H1 (cell line): ENCODE measurements around the gene ULK3. TPM values are rescaled to one million over a fixed set of nuclear protein-coding genes. Genes with fewer than 3 reads are reported as not detected.

Experiments used
- CTCF ChIA-PET: fragments of 300-600 bp; sonication (Branson Sonifier 250); formaldehyde crosslinking; loops from one replicate; lab custom pipeline; 2021; ENCODE audit not compliant: partially characterized antibody; lab: Charles Lee
- POLR2A ChIA-PET: fragments of 300-600 bp; sonication (Branson Sonifier 250); formaldehyde crosslinking; loops from one replicate; lab custom pipeline; 2021; ENCODE audit warnings: inconsistent platforms; ENCODE audit not compliant: partially characterized antibody; lab: Charles Lee
- DNase-seq, 2 experiments: peaks; one replicate each; pipeline versions ENCODE4 v3.0.0 to v3.0.0-alpha.2; 2010 to 2022; ENCODE audit warnings: low spot score in 2 of 2, low read depth in 1 of 2, mixed read lengths in 1 of 2
- FAIRE-seq: peaks from 2 replicates; lab custom pipeline; 2011; peaks lifted over from hg19 to GRCh38; lab: Jason Lieb, UNC
- H2AFZ ChIP-seq: 2 replicates; pipeline ENCODE4 v1.8.1; 2012; ENCODE audit warnings: low read length, inconsistent platforms
- H2AK5ac ChIP-seq: 2 replicates; pipeline ENCODE4 v1.6.1; 2013; ENCODE audit warnings: low read depth, low read length
- H2BK120ac ChIP-seq: replicated peaks from 2 replicates; pipeline ENCODE3; 2013; ENCODE audit warnings: low read depth, low read length, inconsistent platforms
- H2BK12ac ChIP-seq: 2 replicates; pipeline ENCODE4 v1.6.1; 2013; ENCODE audit warnings: low read depth, low read length
- H2BK15ac ChIP-seq: 2 replicates; pipeline ENCODE4 v1.6.1; 2013; ENCODE audit warnings: low read length
- H2BK20ac ChIP-seq: 2 replicates; pipeline ENCODE4 v1.6.1; 2013; ENCODE audit warnings: low read length
- H2BK5ac ChIP-seq: 2 replicates; pipeline ENCODE4 v1.6.1; 2013; ENCODE audit warnings: low read depth, low read length
- H3K14ac ChIP-seq: 2 replicates; pipeline ENCODE4 v1.6.1; 2013; ENCODE audit warnings: inconsistent platforms; ENCODE audit not compliant: insufficient read length
- H3K18ac ChIP-seq: 2 replicates; pipeline ENCODE4 v1.6.1; 2013; ENCODE audit warnings: low read length; ENCODE audit errors: extremely low read depth
- H3K23ac ChIP-seq: 2 replicates; pipeline ENCODE4 v1.6.1; 2013; ENCODE audit warnings: inconsistent platforms; ENCODE audit not compliant: insufficient read length
- H3K23me2 ChIP-seq: 2 replicates; pipeline ENCODE4 v1.6.1; 2013; ENCODE audit warnings: low read depth, low read length
- H3K27ac ChIP-seq: 2 replicates; pipeline ENCODE4 v1.6.1; 2011; ENCODE audit warnings: low read depth, low read length, inconsistent platforms
- H3K27me3 ChIP-seq, 4 experiments: replicated peaks in 1 of 4; 1 replicate in 1 of 4; 2 replicates in 3 of 4; pipeline versions ENCODE4 v1.6.1 to v1.8.1; 2011 to 2013; ENCODE audit warnings: low read length in 3 of 4, mild to moderate bottlenecking in 3 of 4, inconsistent platforms in 2 of 4, mixed read lengths in 2 of 4, moderate library complexity in 1 of 4; ENCODE audit not compliant: control insufficient read depth in 3 of 4, insufficient read depth in 3 of 4; ENCODE audit errors: extremely low read depth in 1 of 4
- H3K36me3 ChIP-seq, 4 experiments: 2 replicates each; pipeline versions ENCODE4 v1.6.1 to v1.8.1; 2011 to 2013; ENCODE audit warnings: mild to moderate bottlenecking in 4 of 4, low read length in 3 of 4, moderate library complexity in 2 of 4, control low read depth in 1 of 4, inconsistent platforms in 1 of 4; ENCODE audit not compliant: insufficient read depth in 4 of 4, control insufficient read depth in 2 of 4
- H3K4ac ChIP-seq: replicated peaks from 2 replicates; pipeline ENCODE3; 2013; ENCODE audit warnings: low read length, low read depth, mixed read lengths, inconsistent platforms; ENCODE audit not compliant: insufficient read length
- H3K4me1 ChIP-seq, 4 experiments: replicated peaks in 1 of 4; 1 replicate in 1 of 4; 2 replicates in 3 of 4; pipeline versions ENCODE4 v1.6.1 to v1.8.1; 2011 to 2013; ENCODE audit warnings: low read length in 3 of 4, inconsistent platforms in 2 of 4, mixed read lengths in 1 of 4; ENCODE audit not compliant: insufficient read depth in 4 of 4, control insufficient read depth in 3 of 4
- H3K4me2 ChIP-seq, 2 experiments: 2 replicates each; pipeline versions ENCODE4 v1.6.1 to v1.8.1; 2011 to 2013; ENCODE audit warnings: low read depth in 2 of 2, low read length in 2 of 2, control low read depth in 1 of 2, inconsistent platforms in 1 of 2, mild to moderate bottlenecking in 1 of 2; ENCODE audit not compliant: insufficient read depth in 1 of 2
- H3K4me3 ChIP-seq, 4 experiments: fragments of 200-600, 300-600 bp in 1 of 4; sonication (generic), shearing (Covaris generic), sonication (Bioruptor Twin) in 1 of 4; 2 replicates each; pipeline versions ENCODE4 v1.5.1 to v1.8.1; 2011 to 2016; ENCODE audit warnings: low read length in 4 of 4, low read depth in 3 of 4, control low read depth in 2 of 4, inconsistent platforms in 2 of 4, mild to moderate bottlenecking in 2 of 4, mixed read lengths in 1 of 4, moderate library complexity in 1 of 4; ENCODE audit not compliant: insufficient read depth in 2 of 4; ENCODE audit errors: extremely low read depth in 1 of 4
- H3K56ac ChIP-seq: replicated peaks from 2 replicates; pipeline ENCODE3; 2013; ENCODE audit warnings: low read depth, mild to moderate bottlenecking, mixed read lengths, low read length, inconsistent platforms; ENCODE audit not compliant: insufficient read length
- H3K79me1 ChIP-seq: 2 replicates; pipeline ENCODE4 v1.6.1; 2013; ENCODE audit warnings: low read depth, low read length, control low read depth
- H3K79me2 ChIP-seq, 2 experiments: 2 replicates each; pipeline versions ENCODE4 v1.6.1 to v1.8.1; 2012 to 2013; ENCODE audit warnings: low read length in 2 of 2, mild to moderate bottlenecking in 2 of 2, inconsistent platforms in 1 of 2; ENCODE audit not compliant: insufficient read depth in 2 of 2, control insufficient read depth in 1 of 2
- H3K9ac ChIP-seq, 4 experiments: replicated peaks in 1 of 4; 1 replicate in 1 of 4; 2 replicates in 3 of 4; pipeline versions ENCODE4 v1.6.1 to v1.8.1; 2011 to 2013; ENCODE audit warnings: low read depth in 3 of 4, low read length in 3 of 4, control low read depth in 2 of 4, mild to moderate bottlenecking in 2 of 4, moderate library complexity in 2 of 4, inconsistent platforms in 1 of 4; ENCODE audit errors: extremely low read depth in 1 of 4
- H3K9me3 ChIP-seq, 2 experiments: 2 replicates each; pipeline versions ENCODE4 v1.6.1 to v1.8.1; 2012 to 2013; ENCODE audit warnings: mild to moderate bottlenecking in 2 of 2, moderate library complexity in 2 of 2, control low read depth in 1 of 2, inconsistent platforms in 1 of 2, low read depth in 1 of 2, low read length in 1 of 2, mixed read lengths in 1 of 2; ENCODE audit not compliant: insufficient read depth in 2 of 2
- H4K20me1 ChIP-seq, 2 experiments: replicated peaks in 1 of 2; 2 replicates each; pipeline versions ENCODE3 to v1.8.1; 2011 to 2013; ENCODE audit warnings: inconsistent platforms in 2 of 2, low read length in 2 of 2, mild to moderate bottlenecking in 1 of 2; ENCODE audit not compliant: insufficient read depth in 2 of 2, control insufficient read depth in 1 of 2
- H4K5ac ChIP-seq: 2 replicates; pipeline ENCODE4 v1.6.1; 2013; ENCODE audit warnings: low read length, low read depth, mixed read lengths, inconsistent platforms; ENCODE audit not compliant: insufficient read length
- H4K8ac ChIP-seq: 2 replicates; pipeline ENCODE4 v1.8.0; 2013; ENCODE audit warnings: mild to moderate bottlenecking, moderate library complexity, low read length, inconsistent platforms; ENCODE audit not compliant: insufficient read depth; ENCODE audit errors: extremely low read depth
- H4K91ac ChIP-seq: replicated peaks from 2 replicates; pipeline ENCODE3; 2013; ENCODE audit warnings: low read length, mixed read lengths, inconsistent platforms; ENCODE audit not compliant: insufficient read length
- ATF3 ChIP-seq: IDR thresholded peaks from 2 replicates; pipeline ENCODE4 v1.6.1; 2011; ENCODE audit warnings: low read depth, mild to moderate bottlenecking, low read length; ENCODE audit not compliant: insufficient read depth
- BCL11A ChIP-seq, 2 experiments: IDR thresholded peaks; one replicate each; pipeline ENCODE4 v1.6.1; 2011; ENCODE audit warnings: low read depth in 2 of 2, low read length in 2 of 2, mild to moderate bottlenecking in 2 of 2
- CBX8 ChIP-seq: fragments of 300-800, 300-1000 bp; sonication (generic); IDR thresholded peaks from 2 replicates; pipeline ENCODE4 v1.7.1; 2016; ENCODE audit warnings: low read depth, low read length, borderline replicate concordance
- CEBPB ChIP-seq: IDR thresholded peaks from 2 replicates; pipeline ENCODE4 v1.6.1; 2012; ENCODE audit warnings: low read depth, low read length
- E2F6 ChIP-seq: IDR thresholded peaks from 2 replicates; pipeline ENCODE4 v1.6.1; 2012; ENCODE audit warnings: inconsistent platforms
- EGR1 ChIP-seq: IDR thresholded peaks from 2 replicates; pipeline ENCODE4 v1.6.1; 2011; ENCODE audit warnings: low read depth, low read length, borderline replicate concordance
- EZH2 ChIP-seq: fragments of 200-600 bp; sonication (generic); IDR thresholded peaks from 2 replicates; pipeline ENCODE4 v1.7.1; 2012; ENCODE audit warnings: low read depth, mild to moderate bottlenecking, moderate library complexity, low read length, inconsistent platforms; ENCODE audit not compliant: severe bottlenecking
- KDM5A ChIP-seq: fragments of 200-600 bp; IDR thresholded peaks from 2 replicates; pipeline ENCODE4 v1.7.1; 2012; ENCODE audit warnings: mild to moderate bottlenecking, low read length, inconsistent platforms, mixed read lengths
- PHF8 ChIP-seq: fragments of 200-600 bp; sonication (generic); conservative IDR thresholded peaks from 2 replicates; pipeline ENCODE4 v1.7.1; 2012; ENCODE audit warnings: low read depth, mild to moderate bottlenecking, inconsistent platforms, low read length, moderate library complexity
- SP1 ChIP-seq: IDR thresholded peaks from 2 replicates; pipeline ENCODE4 v1.6.1; 2011; ENCODE audit warnings: low read depth, low read length
- SP4 ChIP-seq: IDR thresholded peaks from 2 replicates; pipeline ENCODE4 v1.6.1; 2012; ENCODE audit warnings: low read length, inconsistent platforms
- TAF1 ChIP-seq: IDR thresholded peaks from 2 replicates; pipeline ENCODE4 v1.6.1; 2011; ENCODE audit warnings: mild to moderate bottlenecking, low read depth, low read length
- TEAD4 ChIP-seq: IDR thresholded peaks from 2 replicates; pipeline ENCODE4 v1.6.1; 2012; ENCODE audit warnings: low read depth, low read length, inconsistent platforms, mixed read lengths
- YY1 ChIP-seq: IDR thresholded peaks from 2 replicates; pipeline ENCODE4 v1.6.1; 2011; ENCODE audit warnings: low read depth, mild to moderate bottlenecking, low read length
- WGBS, 2 experiments: shearing (Covaris generic) in 1 of 2; methylation state at CpG; one replicate each; pipeline versions ENCODE4 v1.1.6 to v1.1.7; 2013 to 2015; ENCODE audit warnings: low lambda C conversion rate in 2 of 2, mixed read lengths in 2 of 2, inconsistent platforms in 1 of 2, low coverage in 1 of 2, missing lambda C conversion rate in 1 of 2; ENCODE audit not compliant: insufficient replicate concordance in 2 of 2, insufficient coverage in 1 of 2, insufficient read length in 1 of 2; ENCODE audit errors: extremely low coverage in 1 of 2, missing lambda C conversion rate in 1 of 2; 5-methylcytosine and 5-hydroxymethylcytosine counted together
- polyA plus RNA-seq, 7 experiments: library from polyadenylated mRNA; depleted of rRNA in 3 of 7; stranded (reverse) in 5 of 7; unstranded in 2 of 7; fragments of >200 nt in 5 of 7; fragments of 200-250 nt in 2 of 7; gene quantifications; 1 replicate in 5 of 7; 2 replicates in 1 of 7; 4 replicates in 1 of 7; pipeline versions ENCODE4 v1.2.1 to v1.2.3, GENCODE V29; 2011 to 2013; ENCODE audit warnings: missing spikeins in 2 of 7, mixed read lengths in 2 of 7
- total RNA-seq: library from RNA; stranded (reverse); fragmentation: NEBNext Ultra II Directional; extraction: Animal tissue kit (Norgen Biotek cat#: 25700); gene quantifications from 2 replicates; pipeline ENCODE4 v1.2.1, GENCODE V29; 2021

Gene ULK3
- total and polyA plus RNA-seq, 2 of the 8 experiments (the other 6 are each of a cell fraction or from before 2014, with no cell fraction given) = 27.1 to 34.4 TPM

GRCh38 chr15:74868059-74868458 is 25.1 kb upstream of the ULK3 start:
- Histone ChIP-seq H3K14ac (no peak overlapping the region), H3K18ac (no peak overlapping the region), H2BK5ac (no peak overlapping the region), H3K9ac (no peak overlapping the region), H3K4me1 (no peaks in the 10 kb centered on the region; a peak in 1 of 7 replicates), H3K36me3 (no peaks in the 10 kb centered on the region), H2AK5ac (no peak overlapping the region), H3K79me1 (peaks cover 9% of the 10 kb centered on the region; the same call in 1 of the 2 replicates), H3K56ac (no peak overlapping the region), H3K27ac (no peak overlapping the region), H4K5ac (no peak overlapping the region), H2AFZ (no peak overlapping the region), H2BK120ac (no peak overlapping the region), H3K4ac (no peak overlapping the region), H3K4me2 (no peak overlapping the region), H4K91ac (no peak overlapping the region), H2BK20ac (no peak overlapping the region), H3K4me3 (no peak overlapping the region), H2BK12ac (no peak overlapping the region), H3K23ac (no peak overlapping the region), H4K8ac (no peak overlapping the region), H3K27me3 (no peaks in the 10 kb centered on the region), H3K9me3 (no peaks in the 10 kb centered on the region), H2BK15ac (no peak overlapping the region), H4K20me1 (peaks cover 3 to 11% of the 10 kb centered on the region in 2 experiments), H3K23me2 (peaks cover 2% of the 10 kb centered on the region; the same call in 1 of the 2 replicates), H3K79me2 (peaks cover 0 to 55% of the 10 kb centered on the region in 2 experiments; a peak in 2 of 4 replicates)
- ChIA-PET POLR2A (interaction anchor here (1.1 to 1.8 kb wide), 2 partner anchors 26 to 70 kb away, joined by 3 to 4 read pairs; partner anchors contain the start of gene COX5A), CTCF (interaction anchor here (0.8 to 1.5 kb wide), 4 partner anchors 12 to 42 kb away, joined by 3 to 7 read pairs (median 3); no protein-coding TSS in a partner anchor)
- FAIRE-seq (no peak), DNase-seq (no peak)
- 94% methylated on average over 6 of the region's 6 CpGs; no CpG with 5 or more reads in 1 of the 2 experiments for WGBS, 2 experiments
- TF ChIP-seq SP1 (no peak), CEBPB (no peak), PHF8 (no peak), YY1 (no peak), BCL11A (IDR thresholded peaks at IDR 0.05; ENCODE audit: low read depth in 2 of 2, low read length in 2 of 2) (no peak), CBX8 (no peak), KDM5A (no peak), ATF3 (no peak), SP4 (no peak), EGR1 (no peak), EZH2 (no peak), TAF1 (no peak), E2F6 (no peak), TEAD4 (no peak)
